Activated CD4-positive, alpha-beta T cell treated with anti-CD3 and anti-CD28 coated beads for 48 hours (primary cell): ENCODE data around the gene GDPD5.
A peak's percentile ranks its signal among the peaks of the same experiment; 100 is the strongest.

Experiments
- DNase-seq: peaks from one replicate; pipeline ENCODE4 v3.0.0-alpha.2; 2020

Gene GDPD5

DNA sequence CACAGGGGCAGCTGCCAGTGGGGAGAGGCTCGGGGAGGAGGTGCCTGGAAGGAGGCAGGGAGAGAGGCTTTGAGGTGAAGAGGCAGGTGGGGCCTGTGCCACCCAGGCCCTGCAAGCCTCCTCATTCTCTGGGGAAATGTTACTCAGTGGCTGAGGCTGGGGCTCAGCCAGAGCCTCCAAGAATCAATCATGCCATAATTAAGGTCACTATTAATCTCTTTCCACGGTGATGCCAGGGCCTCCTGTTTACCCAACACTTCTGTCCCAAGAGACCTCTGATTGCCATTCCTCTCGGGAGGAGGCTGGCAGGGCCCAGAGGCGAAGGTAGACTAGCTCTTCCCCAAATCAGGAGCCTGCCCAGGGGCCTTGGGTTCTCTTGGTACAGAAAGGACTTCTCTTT is 38.4 kb downstream of the GDPD5 start:
- no peak for DNase-seq

DNA sequence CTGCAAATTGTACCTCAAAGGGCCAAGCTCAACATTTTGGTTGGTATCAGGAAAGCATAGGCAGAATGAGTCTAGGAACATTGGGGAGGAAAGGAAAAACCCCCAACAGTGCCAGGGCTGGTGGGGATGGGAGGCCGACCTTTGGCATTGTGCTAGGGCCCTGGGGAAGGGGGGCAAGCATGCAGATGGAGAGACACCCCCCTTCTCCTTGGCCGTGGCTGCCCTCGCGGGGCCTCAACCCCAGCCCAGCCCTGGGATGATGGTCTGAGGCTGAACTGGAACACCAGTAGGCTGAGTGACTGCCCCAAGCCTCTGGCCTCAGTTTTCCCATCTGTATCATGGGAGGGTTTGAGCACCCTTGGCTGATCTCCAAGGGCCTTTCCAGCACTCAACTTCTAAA is 40.0 kb downstream of the GDPD5 start:
- DNase-seq: no peak

DNA sequence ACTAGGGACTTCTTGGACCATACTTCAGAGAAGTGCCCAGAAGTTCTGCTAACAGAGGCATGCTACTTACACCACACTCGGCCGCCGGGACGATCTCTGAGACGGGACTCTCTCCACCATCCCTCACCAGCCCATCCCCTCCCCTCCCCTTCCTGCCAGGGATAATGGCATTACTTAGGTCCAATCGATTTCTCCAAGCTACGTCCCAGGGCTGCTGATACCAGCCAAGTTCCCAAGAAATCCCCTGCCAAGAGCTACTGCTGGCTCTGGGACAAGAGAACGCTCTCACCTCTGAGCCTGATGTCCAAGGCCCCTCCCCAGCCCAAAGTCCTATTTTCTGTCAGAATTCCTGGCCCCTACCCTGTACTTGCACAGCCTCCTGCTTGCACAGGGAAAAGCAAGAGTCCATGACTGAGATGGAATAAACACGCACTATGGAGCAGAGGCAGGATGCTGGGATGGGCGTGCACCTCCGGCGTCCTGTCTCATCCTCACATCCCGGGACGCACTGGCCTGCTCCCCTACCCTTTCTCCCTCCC is 42.7 kb downstream of the GDPD5 start:
- DNase-seq: no peak

DNA sequence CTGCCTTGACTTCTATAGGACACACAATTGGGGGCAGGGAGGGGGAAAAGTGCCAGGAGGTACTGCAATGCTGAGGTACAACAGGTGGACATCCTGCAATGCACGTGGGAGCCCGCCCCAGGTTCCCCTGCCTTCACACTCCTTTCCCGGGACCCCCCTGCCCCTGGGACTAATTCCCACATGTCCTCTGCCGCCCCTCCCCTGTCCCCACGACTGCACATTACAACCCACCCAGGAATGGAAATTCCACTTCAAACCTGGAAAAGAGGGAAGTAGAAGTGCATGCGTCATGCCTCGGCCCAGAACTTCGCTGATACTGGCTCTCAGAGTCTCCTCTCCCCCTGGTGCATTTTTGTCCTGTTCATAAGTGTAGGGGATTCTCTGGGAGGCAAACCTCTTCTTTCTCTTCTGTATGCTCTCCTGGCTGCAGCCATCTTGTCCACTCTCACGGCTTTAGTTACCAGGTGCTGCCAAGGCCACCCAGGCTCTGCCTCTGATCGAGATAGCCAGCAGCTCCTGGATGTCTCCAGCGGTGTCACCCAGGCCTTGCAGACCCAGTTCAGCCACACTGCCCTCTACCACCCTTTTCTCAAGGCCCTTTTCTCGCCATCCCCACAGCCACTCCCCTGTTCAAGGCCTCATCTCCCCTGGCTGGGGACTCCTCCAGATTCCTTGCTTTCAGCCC is 43.7 kb downstream of the GDPD5 start:
- DNase-seq: no peak

DNA sequence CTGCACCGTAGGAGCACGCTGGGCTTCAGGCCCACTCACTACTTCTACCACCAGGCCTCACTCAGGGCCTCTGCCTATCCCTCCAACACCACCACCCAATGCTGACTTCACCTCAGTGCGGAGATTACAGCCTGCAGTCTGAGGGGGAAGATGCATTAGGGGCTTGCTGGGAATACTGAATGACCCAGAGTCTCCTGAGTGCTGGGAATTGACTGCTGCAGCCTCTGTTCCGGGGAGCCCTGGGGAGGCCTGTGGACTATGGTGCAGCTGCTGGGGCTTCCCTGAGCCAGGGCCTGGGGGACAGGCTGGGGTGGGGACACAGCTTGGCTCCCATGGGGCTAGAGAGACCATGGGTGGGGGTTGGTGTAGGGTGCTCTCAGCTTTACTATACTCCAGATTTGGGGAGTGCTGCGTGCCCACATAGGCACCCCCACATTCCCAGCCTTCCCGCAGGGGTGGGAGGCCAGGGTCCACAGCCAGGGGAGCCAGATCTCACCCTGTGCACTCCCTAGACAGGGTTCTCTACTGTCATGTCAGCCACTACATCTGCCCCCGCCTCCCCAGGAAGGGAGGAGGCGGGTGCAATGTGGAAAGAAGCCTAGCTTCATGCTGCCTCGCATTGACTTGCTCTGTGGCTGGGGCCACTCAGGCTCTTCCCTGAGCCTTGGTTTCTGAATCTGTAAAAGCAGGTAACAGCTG is 44.4 kb downstream of the GDPD5 start:
- no peak for DNase-seq

DNA sequence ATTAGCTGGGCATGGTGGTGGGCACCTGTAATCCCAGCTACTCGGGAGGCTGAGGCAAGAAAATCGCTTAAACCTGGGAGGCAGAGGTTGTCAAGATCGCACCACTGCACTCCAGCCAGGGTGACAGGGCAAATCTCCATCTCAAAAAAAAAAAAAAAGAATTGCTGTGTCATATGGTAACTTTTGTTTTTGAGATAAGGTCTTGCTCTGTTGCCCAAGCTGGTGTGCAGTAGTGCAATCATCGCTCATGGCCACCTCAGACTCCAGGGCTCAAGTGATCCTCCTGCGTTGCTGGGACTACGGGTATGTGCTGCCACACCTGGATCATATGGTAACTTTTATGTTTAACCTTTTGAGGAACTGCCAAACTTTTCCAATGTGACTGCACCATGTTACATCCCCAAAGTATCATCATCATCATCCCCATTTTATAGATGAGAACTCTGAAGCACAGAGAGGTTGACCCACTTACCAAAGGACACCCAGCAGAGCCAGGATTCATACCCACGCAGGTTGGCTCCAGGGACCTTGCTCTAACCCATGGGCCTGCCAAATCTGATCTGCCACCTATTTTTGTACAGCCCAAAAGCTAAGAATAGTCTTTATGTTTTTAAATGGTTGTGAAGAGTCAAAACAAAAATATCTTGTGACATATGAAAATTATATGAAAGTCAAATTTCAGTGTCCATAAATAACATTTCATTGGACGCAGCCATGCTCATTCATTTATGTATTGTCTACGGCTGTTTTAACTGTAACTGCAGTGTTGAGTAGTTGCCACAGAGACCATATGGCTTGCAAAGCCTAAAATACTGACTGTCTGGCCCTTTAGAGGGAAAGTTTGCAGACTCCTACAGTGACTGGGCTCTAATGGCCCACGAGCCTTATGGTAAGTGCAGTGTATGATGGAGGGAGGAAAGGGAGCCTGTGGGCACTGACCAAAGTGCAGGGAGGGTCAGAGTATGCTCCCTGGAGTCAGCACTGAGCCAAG is 45.3 kb downstream of the GDPD5 start:
- DNase-seq: no peak

DNA sequence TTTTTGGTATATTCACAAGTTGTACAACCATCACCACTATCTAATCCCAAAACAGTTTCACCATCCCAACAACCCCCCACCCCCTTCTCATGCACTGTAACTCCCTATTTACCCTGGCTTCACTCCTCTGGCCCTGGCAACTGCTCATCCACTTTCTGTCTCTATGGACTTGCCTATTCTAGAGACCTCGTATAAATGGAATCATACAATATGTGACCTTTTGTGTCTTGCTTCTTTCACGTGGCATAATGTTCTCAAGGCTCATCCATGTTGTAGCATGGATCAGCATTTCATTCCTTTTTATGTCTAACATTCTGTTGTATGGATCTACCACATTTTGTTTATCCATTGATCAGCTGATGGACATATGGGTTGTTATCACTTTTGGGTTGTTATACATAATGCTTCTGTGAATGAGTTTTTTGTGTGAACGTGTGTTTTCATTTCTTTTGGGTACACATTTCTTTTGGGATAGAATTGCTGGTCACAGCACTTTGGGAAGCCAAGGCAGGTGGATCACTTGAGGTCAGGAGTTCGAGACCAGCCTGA is 46.1 kb downstream of the GDPD5 start:
- DNase-seq: no peak

DNA sequence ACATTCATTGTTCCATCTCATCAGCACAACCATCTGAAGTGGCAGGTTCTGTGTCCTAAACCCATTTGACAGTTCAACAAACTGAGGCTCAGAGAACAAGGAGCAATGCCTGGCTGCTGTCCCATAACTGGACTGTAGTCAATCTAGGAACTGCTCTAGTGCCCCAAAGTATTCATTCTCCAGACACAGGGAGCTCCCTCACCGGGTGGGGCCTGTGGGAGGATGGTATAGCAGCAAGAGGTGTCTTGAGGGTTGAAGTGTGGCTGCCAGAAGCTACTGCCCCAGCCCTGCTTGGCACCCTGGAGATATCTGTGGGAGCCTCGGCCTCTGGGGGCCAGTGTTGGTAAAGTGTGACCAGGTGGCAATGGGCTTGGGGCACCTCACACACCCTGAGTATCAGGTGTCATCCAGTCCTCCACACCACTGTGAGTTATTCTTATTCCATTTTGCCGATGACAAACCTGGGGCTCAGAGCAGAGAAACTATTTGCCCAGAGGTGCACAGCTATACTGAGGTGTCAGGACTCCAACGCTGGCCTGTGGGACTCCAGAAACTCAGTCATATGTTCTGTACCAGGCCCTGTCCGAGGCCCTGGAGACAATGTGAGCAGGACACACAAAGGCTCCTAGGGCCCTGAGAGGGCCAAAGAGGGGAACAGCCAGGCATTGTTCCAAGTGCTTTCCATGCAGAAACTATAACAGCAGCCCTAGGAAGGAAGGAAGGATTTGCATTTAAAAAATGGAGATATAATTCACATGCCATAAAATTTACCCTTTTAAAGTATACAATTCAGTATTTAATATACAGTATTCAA is 46.8 kb downstream of the GDPD5 start:
- no peak for DNase-seq

DNA sequence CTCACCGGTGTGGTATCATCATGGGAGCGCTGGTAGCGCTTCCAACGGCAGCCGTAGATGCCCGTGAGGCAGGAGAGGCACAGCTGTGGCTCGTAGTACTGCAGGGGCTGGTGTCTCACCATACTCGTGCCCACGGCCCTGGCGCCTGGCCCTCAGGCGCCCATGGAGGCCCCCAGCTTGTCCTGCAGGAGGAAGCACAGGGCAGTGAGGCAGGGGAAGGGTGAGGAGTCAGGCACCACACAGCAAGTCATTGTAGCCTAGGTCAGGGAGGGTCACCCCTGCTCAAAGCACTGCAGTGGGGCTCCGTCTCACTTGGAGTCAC is 48.2 kb downstream of the GDPD5 start:
- DNase-seq: no peak

DNA sequence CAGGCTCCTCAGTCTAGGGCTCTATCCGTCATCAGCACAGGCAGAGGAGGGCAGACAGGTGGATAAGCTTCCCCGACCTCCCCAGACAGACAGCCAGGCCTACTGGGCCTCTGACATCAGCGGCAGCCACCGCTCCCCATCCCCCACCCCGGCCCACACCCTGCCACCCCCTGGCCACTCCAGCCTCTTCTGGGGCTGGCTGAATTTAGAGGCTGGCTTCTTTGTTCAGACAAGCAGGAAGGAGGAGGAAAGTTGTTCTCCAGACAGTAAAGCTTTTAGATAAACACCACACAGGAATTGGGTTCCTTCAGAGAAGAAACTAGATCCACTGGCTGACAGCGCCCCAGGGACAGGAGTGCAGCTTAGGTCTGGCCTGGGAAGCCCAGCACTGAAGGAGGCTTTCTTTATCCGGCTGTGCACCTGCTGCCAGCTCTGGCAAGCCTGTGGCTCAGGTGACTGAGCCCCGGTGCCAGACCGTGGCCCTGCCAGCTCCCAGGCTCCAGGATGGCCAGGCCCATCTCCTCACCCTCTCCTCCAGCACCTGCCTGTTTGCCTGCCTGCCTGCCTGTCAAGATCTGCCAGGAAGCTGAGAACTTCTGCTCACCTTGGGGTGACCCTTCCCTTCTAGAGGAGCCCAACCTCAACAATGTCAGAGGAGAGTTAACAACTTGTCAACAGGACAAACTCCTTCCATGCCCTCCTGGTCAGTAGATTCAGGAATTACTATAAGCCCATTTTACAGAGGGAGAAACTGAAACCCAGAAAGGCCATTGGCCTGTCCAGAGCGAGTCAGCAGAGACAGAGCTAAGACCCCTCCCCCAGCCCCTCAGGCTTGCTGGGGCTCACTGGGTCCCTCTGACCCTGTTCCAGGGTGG is 48.8 kb downstream of the GDPD5 start:
- DNase-seq: no peak

DNA sequence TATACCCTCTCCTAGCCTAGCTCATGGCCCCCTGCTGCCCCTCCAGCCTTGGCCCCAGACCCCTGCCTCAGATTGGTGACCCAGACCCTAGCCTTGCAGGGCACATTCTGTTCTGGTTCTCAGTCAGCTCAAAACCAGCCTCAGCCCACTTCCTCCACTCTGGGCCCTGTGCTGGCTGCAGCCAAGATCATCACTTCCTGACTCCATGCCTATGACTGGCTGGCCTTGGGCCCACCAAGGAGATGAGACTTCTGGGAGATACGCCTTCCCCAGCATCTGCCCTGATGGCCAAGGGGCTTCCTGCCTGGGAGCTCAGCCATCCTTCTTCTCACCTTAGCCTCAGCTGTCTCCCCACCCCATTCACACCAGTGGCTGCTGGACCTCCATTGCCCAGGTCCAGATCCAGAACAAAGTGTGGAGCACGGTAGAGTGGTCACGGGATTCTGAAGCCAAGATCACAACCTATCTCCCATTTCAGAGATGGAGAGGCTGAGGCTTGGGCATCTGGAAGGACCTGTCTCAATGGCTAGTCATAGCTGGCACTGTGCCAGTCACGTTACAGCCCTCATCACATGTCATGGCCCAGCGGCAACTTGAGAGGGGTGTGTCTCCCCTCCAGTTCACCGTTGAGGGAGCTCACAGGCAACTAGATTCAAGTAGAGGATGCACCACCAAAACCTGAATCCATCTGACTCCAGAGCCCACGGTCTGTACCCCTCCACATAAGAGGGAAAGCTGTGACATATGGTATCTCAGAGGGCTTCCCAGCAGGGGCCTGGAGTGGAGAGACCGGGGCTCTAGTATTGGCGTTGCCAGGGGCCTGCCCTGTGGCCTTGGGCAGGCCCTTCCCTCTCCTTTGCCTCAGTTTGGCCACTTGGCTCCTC is 49.7 kb downstream of the GDPD5 start:
- peak; percentile 35 for DNase-seq

DNA sequence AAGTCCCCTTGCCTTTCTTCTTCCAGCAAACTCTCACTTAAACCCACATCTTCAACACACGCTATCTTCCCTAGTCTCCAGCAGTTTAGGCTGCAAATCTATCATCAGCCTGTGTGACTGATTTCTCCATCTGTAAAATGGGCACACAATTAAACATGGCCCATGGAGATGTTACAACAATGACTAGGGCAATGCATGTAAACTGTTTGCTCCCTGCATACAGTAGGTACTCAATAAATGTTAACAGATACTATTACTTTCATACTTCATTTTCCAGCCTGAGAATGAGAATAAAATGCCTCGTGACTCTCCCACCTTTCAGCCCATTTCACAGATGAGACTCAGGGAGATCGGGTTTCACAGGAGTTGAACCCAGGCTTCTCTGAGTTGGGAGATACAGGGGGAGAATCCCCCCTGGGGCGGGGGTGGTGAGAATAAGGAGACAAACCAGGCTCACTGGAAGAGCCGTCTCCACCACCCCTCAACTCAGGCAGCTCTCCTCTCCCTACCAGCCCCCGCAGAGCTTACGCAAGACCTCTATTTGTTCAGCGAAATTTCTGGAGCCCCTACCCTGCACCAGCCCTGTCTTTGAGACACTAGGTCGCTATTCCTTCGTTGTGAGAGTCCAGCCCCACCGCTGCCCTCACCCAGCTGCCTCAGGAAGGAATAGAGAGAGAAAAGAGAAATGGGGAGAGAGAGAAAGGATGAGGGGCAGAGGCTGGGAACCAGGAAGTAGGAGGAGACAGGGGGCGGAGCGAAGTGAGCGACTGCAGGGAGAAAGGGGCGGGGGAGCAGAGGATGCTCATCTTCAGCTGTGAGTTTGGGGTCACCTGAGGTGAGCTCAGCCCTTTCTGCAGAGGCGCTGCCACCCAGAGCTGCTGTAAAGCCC is 50.6 kb downstream of the GDPD5 start:
- peak; percentile 75 for DNase-seq

DNA sequence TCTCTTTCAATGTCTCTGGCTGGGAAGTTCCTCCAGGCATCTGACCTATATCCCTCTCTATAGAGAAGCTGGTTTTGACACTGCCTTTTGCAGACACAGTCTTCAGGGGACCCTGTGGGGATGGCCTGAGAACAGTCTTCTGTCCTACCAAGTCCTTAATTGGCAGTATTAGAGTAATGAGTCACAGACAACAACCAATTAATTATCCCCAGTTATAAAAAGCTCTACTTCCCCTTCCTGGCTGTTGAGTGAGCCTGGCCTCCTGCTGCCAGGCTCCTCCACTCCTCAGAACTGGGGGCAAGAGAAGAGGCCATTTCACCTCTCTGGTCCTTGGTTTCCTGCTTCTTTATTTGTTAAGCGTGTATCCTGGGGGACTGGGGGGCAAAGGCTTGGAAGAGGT is 51.5 kb downstream of the GDPD5 start:
- DNase-seq: no peak

DNA sequence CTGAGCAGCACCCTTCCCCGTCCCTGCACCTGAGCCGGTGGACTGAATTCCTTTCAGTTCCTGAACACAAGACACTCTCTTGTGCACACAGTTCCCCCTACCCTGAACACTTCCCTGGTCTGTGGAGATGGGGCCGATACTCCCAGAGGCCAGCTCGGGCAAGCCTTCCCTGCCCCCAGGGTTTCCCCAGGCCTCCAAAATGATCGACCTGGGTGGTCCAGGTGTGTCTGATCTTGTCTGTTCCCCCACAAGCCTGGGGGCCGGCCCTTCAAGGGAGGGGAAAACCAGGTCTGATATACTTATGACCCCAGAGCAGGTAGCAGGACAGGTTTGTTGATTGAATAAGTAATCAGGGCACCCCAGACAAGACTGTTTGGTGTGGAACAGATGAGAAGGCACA is 52.1 kb downstream of the GDPD5 start:
- no peak for DNase-seq

DNA sequence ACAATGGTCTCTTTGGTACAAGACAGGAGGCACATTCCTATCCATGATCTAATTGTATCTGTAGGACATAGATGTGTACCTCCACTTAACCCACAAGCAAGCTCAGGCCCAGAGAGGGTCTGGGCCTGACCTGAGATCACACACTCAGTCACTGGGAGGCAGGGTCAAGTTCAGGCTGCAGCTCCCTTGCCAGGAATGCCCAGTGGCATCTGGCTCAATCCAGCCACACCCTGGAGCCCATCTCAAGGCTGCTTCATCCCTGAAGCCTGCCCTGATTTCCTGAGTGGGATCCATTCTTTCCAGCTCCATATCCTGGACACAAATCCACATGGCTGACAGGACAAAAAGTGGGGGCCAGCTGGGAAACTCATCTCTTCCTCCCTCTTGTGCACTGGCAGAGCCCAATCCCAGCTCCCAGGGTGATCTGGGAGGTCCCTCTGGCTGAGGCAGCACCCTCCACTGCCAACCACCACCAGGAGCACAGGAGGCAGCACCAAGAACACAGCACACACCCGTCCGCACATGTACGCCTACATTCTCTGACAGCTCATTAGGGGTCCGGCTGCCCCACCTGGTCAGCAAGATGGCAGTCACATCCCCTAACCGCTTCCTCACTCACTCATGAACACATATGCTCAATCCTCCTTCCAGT is 53.5 kb downstream of the GDPD5 start:
- no peak for DNase-seq

DNA sequence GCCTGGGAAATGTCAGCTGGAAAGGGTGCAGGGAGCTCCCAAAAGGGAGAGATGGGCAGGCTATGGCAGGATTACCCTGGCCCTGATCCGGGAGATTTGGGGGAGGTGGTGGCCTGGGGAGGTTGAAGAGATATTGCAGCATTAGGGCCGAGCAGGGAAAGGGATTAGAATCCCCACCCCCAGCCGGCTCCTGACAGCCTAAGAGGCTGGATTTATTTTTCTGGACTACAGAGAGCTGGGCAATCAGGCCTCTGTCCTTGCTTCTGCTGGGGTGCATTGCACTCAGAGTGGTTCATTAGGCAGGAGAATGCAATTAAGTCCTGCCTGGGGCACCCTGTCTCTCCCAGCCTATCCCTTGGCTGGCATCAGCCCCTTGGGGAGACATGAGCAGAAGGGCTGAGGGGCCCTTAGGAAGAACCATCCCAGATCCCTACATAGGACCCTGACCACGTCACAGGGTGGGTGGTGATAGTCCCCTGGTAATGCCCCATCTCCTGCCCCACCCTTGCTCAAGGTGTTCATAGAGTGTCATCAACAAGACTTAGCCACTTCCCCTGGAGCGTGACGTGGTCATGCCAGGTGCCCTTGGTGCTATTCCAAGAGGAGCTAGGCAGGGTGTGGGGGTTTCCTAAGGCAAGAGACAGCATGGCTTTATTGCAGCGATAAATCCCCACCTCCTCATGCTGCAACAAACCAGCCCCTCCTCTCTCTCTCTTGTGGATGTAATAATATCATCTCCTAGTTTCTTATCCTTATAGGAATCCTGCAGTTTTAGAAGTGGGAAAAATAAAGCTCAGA is 54.4 kb downstream of the GDPD5 start:
- DNase-seq: no peak

DNA sequence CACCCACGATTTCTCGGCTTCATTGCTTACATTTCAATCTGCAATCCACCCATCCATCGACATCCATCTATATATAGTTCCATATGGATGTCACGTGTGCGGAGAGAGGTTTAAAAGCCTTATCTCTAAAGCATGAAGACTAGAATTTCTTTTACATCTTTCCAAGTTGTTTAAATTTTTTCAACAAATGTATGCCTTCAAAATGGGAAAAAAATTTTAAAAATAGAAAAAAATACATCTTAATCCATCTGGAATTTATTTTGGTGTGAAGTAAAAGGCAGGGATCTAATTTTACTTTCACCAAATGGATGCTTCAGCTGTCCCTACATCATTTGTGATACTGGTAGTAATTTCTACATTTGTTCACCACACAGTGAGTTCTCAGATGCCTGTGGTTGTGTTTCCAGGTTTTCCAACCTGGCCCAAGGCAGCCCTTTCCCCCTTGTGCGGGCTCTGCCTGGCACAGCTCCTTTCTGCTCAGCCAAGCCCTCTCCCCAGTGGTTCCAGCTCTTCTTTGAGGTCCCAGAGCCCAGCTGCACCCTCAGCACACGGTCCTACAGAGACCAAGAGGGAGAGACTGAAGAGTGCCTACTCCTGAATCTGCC is 55.2 kb downstream of the GDPD5 start:
- no peak for DNase-seq
